ENCODE data around the gene PRKCD.

GRCh38 chr3:53147903-53148400 is 13.1 kb upstream of the PRKCD start:
- TF ChIP-seq USF2 (CRISPR knock-in tag; IDR thresholded peaks at IDR 0.05) = no peak
- no peak for TF ChIP-seq SMAD3 (CRISPR knock-in tag; IDR thresholded peaks at IDR 0.05; ENCODE audit: borderline replicate concordance)
